ENCODE measurements around the gene AP2A2. TPM values are rescaled to one million over a fixed set of nuclear protein-coding genes. Genes with fewer than 3 reads are reported as not detected.

Gene AP2A2
- total RNA-seq, 1 experiment from 2014 or later, result 70.6 TPM

DNA sequence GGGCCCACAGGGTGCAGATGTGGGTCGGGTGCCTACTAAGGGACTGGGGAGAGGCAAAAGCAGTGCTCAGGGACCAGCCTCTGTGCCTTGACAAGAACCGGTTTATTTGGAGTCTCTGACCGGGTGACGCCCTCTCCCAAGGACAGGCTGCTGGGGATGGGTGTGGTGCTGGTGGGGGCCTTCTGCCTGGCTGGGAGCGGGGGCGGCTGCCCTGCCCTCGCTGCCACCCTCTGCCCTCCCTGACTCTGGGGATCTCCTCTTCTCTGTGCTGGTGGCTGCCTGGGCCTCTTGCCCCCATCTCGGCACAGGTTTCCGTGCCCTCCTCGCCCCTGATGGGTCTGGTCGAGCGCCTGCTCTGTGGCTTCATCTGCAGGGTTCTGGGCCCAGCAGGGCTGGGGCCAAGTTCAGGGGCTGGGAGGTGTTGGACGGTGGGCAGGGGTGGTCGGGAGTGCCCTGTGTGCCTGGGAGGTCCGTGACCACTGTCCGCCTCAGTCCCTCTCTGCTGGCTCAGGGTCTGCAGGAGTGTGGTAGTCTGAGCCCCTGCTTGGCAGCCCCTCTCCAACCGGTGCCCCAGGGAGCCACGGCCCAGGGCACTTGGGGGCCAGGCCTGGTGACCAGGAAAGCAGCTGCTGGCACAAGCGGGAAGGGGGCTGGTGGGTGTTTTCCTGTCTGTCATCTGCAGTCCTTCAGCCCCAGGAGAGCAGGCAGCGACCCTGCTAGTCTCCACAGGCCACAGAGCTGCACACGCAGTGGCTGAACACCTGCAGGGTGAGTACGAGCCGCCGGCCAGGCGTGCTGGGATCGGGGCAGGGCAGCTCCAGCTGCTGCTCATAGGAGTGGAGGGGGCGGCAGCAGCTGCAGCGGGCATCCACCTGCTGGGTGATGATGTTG is 87.3 kb downstream of the AP2A2 start:
- no TSS peak for BruUV-seq (replicated peaks)
- H3K36me3 Mint-ChIP-seq (ENCODE audit: insufficient read depth, unreplicated experiment), result peaks cover 23% of the 10 kb centered on the region
- TF ChIP-seq, protein P1, sequence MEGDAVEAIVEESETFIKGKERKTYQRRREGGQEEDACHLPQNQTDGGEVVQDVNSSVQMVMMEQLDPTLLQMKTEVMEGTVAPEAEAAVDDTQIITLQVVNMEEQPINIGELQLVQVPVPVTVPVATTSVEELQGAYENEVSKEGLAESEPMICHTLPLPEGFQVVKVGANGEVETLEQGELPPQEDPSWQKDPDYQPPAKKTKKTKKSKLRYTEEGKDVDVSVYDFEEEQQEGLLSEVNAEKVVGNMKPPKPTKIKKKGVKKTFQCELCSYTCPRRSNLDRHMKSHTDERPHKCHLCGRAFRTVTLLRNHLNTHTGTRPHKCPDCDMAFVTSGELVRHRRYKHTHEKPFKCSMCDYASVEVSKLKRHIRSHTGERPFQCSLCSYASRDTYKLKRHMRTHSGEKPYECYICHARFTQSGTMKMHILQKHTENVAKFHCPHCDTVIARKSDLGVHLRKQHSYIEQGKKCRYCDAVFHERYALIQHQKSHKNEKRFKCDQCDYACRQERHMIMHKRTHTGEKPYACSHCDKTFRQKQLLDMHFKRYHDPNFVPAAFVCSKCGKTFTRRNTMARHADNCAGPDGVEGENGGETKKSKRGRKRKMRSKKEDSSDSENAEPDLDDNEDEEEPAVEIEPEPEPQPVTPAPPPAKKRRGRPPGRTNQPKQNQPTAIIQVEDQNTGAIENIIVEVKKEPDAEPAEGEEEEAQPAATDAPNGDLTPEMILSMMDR (IDR thresholded peaks at IDR 0.05; ENCODE audit: unreplicated experiment), result no peak
- no peak for DNase-seq (ENCODE audit: unreplicated experiment)
- CTCF ChIA-PET, result no interaction called here
- intact Hi-C loops (cut with micrococcal nuclease), result no loop called here
- no peak overlapping the region for H3K4me3 Mint-ChIP-seq (ENCODE audit: unreplicated experiment)
- H3K9me3 Mint-ChIP-seq (ENCODE audit: unreplicated experiment), result peaks cover 24% of the 10 kb centered on the region
- no peak overlapping the region for H3K27ac Mint-ChIP-seq (ENCODE audit: low read depth, unreplicated experiment)
- H3K27me3 Mint-ChIP-seq (ENCODE audit: insufficient read depth, unreplicated experiment), result no peaks in the 10 kb centered on the region
- no peaks in the 10 kb centered on the region for H3K4me1 Mint-ChIP-seq (ENCODE audit: insufficient read depth, unreplicated experiment)
- POLR2A ChIA-PET, result no interaction called here

- intact Hi-C loops (cut with micrococcal nuclease), result no loop called here
- H3K4me3 Mint-ChIP-seq (ENCODE audit: unreplicated experiment), result no peak overlapping the region
- CTCF ChIA-PET, result no interaction called here
- TF ChIP-seq, protein P1 (IDR thresholded peaks at IDR 0.05; ENCODE audit: unreplicated experiment), result no peak
- H3K9me3 Mint-ChIP-seq (ENCODE audit: unreplicated experiment), result peaks cover 28% of the 10 kb centered on the region
- peaks cover 21% of the 10 kb centered on the region for H3K36me3 Mint-ChIP-seq (ENCODE audit: insufficient read depth, unreplicated experiment)
- no peaks in the 10 kb centered on the region for H3K27me3 Mint-ChIP-seq (ENCODE audit: insufficient read depth, unreplicated experiment)
- POLR2A ChIA-PET, result no interaction called here
- H3K4me1 Mint-ChIP-seq (ENCODE audit: insufficient read depth, unreplicated experiment), result no peaks in the 10 kb centered on the region
- no TSS peak for BruUV-seq (replicated peaks)
- no peak overlapping the region for H3K27ac Mint-ChIP-seq (ENCODE audit: low read depth, unreplicated experiment)
- no peak for DNase-seq (ENCODE audit: unreplicated experiment)
These were observed 87.9 kb downstream of the AP2A2 start for GRCh38 chr11:1013631-1013935.

GRCh38 chr11:1014276-1014675 is 88.6 kb downstream of the AP2A2 start:
- BruUV-seq (replicated peaks), result no TSS peak
- no peak for DNase-seq (ENCODE audit: unreplicated experiment)
- Mint-ChIP-seq H3K9me3 (ENCODE audit: unreplicated experiment) (peaks cover 28% of the 10 kb centered on the region), H3K27ac (ENCODE audit: low read depth, unreplicated experiment) (no peak overlapping the region), H3K36me3 (ENCODE audit: insufficient read depth, unreplicated experiment) (peaks cover 21% of the 10 kb centered on the region), H3K27me3 (ENCODE audit: insufficient read depth, unreplicated experiment) (no peaks in the 10 kb centered on the region), H3K4me1 (ENCODE audit: insufficient read depth, unreplicated experiment) (no peaks in the 10 kb centered on the region), H3K4me3 (ENCODE audit: unreplicated experiment) (no peak overlapping the region)
- CTCF ChIA-PET, result no interaction called here
- intact Hi-C loops (cut with micrococcal nuclease), result no loop called here
- TF ChIP-seq, protein P1 (IDR thresholded peaks at IDR 0.05; ENCODE audit: unreplicated experiment), result no peak
- POLR2A ChIA-PET, result no interaction called here

- no peaks in the 10 kb centered on the region for H3K4me1 Mint-ChIP-seq (ENCODE audit: insufficient read depth, unreplicated experiment)
- ChIA-PET POLR2A (no interaction called here), CTCF (no interaction called here)
- H3K36me3 Mint-ChIP-seq (ENCODE audit: insufficient read depth, unreplicated experiment), result peaks cover 19% of the 10 kb centered on the region
- no peak overlapping the region for H3K4me3 Mint-ChIP-seq (ENCODE audit: unreplicated experiment)
- no TSS peak for BruUV-seq (replicated peaks)
- no peak overlapping the region for H3K27ac Mint-ChIP-seq (ENCODE audit: low read depth, unreplicated experiment)
- H3K9me3 Mint-ChIP-seq (ENCODE audit: unreplicated experiment), result peaks cover 28% of the 10 kb centered on the region
- intact Hi-C loops (cut with micrococcal nuclease), result no loop called here
- H3K27me3 Mint-ChIP-seq (ENCODE audit: insufficient read depth, unreplicated experiment), result no peaks in the 10 kb centered on the region
- TF ChIP-seq, protein P1 (IDR thresholded peaks at IDR 0.05; ENCODE audit: unreplicated experiment), result no peak
- DNase-seq (ENCODE audit: unreplicated experiment), result no peak
These were observed 89.4 kb downstream of the AP2A2 start for GRCh38 chr11:1015064-1015463.
